Measurements from ENCODE around the gene CD83. TPM values are rescaled to one million over a fixed set of nuclear protein-coding genes. Genes with fewer than 3 reads are reported as not detected.

The CD83 gene
- total RNA-seq, 4 donors from 2014 or later: 4.9 to 20.4 (median 12.4) TPM

DNA sequence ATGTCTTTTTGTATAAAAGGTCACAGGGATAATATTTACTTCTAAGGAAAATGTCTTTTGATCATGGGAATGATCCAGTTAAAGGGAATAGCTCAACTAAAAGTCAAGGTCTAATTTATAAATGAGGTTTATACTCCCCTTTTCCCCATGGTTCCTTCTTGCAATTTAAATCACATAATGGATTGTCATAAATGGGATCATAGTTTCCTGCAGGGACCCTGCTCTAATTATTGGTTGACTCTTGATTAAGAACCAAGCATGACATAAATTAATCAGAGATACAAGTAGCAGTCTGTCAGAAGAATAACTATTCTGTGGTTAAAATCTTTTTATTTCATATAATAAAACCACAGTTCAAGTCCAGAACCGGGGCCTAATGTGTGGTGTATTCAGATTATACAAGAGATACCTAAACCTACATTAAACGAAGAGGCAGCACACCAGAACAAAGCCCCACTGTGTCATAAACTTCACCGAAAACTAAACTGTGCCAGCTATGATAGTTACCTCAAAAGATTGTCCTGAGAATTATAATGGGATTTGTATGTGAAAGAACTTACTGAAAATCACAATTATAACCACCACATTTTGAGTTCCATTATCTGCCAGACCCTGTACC, 43.0 kb upstream of the CD83 start:
- ATAC-seq (ENCODE audit: low FRiP score): peak; percentile 40
- no peak for DNase-seq (ENCODE audit: low spot score)
- TF ChIP-seq, protein P1, sequence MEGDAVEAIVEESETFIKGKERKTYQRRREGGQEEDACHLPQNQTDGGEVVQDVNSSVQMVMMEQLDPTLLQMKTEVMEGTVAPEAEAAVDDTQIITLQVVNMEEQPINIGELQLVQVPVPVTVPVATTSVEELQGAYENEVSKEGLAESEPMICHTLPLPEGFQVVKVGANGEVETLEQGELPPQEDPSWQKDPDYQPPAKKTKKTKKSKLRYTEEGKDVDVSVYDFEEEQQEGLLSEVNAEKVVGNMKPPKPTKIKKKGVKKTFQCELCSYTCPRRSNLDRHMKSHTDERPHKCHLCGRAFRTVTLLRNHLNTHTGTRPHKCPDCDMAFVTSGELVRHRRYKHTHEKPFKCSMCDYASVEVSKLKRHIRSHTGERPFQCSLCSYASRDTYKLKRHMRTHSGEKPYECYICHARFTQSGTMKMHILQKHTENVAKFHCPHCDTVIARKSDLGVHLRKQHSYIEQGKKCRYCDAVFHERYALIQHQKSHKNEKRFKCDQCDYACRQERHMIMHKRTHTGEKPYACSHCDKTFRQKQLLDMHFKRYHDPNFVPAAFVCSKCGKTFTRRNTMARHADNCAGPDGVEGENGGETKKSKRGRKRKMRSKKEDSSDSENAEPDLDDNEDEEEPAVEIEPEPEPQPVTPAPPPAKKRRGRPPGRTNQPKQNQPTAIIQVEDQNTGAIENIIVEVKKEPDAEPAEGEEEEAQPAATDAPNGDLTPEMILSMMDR (IDR thresholded peaks at IDR 0.05): no peak

GRCh38 chr6:14075095-14075503, 42.5 kb upstream of the CD83 start:
- DNase-seq (ENCODE audit: low spot score) (no peak), ATAC-seq (ENCODE audit: low FRiP score) (peak; percentile 88)
- TF ChIP-seq, protein P1 (IDR thresholded peaks at IDR 0.05): no peak

DNA sequence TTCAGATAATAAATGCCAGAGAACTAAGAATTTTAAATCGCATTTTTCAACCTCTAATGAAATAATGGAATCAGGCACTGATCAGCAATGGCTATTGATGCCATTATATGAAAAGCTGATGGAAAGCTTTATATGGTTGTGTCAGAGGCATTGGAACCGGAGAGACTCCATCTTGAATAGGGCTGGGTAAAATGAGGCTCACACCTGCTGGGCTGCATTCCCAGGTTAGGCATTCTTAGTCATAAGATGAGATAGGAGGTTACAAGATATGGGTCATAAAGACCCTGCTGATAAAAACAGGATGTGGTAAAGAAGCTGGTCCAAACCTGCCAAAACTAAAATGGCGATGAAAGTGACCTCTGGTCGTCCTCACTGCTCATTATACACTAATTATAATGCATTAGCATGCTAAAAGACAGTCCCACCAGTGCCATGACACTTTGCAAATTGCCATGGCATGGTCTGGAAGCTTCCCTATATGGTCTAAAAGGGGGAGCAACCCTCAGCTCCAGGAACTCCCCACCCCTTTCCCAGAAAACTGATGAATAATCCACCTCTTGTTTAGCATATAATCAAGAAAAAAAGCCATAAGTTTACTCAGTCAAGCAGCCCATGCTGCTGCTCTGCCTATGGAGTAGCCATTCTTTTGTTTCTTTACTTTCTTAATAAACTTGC, 40.2 kb upstream of the CD83 start:
- DNase-seq (ENCODE audit: low spot score) (no peak), ATAC-seq (ENCODE audit: low FRiP score) (no peak)
- TF ChIP-seq, protein P1 (IDR thresholded peaks at IDR 0.05): no peak

DNA sequence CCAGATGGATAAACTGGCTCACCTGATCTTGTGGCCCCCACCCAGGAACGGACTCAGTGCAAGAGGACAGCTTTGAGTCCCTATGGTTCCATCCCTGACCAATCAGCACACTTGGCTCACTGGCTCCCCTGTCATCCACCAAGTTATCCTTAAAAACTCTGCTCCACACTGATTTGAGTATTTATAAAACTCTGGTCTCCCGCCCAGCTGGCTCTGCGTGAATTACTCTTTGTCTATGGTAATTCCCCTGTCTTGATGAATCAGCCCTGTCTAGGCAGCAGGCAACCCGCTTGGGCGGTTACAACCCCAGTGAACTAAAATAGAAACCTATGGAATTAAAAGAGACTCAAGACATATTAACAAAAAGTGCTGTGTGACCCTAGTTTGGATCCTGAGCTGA, 38.1 kb upstream of the CD83 start:
- ATAC-seq (ENCODE audit: low FRiP score) (no peak), DNase-seq (ENCODE audit: low spot score) (no peak)
- TF ChIP-seq, protein P1 (IDR thresholded peaks at IDR 0.05): no peak

- no peak for ATAC-seq (ENCODE audit: low FRiP score)
- DNase-seq (ENCODE audit: low spot score): no peak
- TF ChIP-seq, protein P1 (IDR thresholded peaks at IDR 0.05): no peak
Observed at GRCh38 chr6:14079971-14080370, 37.6 kb upstream of the CD83 start.

GRCh38 chr6:14081126-14081525, 36.4 kb upstream of the CD83 start:
- TF ChIP-seq, protein P1 (IDR thresholded peaks at IDR 0.05): no peak
- DNase-seq (ENCODE audit: low spot score): no peak
- no peak for ATAC-seq (ENCODE audit: low FRiP score)

- no peak for ATAC-seq (ENCODE audit: low FRiP score)
- TF ChIP-seq, protein P1 (IDR thresholded peaks at IDR 0.05): no peak
- DNase-seq (ENCODE audit: low spot score): no peak
Observed at GRCh38 chr6:14082771-14083170, 34.8 kb upstream of the CD83 start.

All from omental fat pad (tissue), 4 donors.